HG03442 (cell line): ENCODE data around the gene COG7.
"Not testable (repeated sequence)": the region's sequence is repeated elsewhere in the genome, so short reads cannot be mapped to it uniquely, and the experiment has no call there.

ENCODE experiments used
- ATAC-seq: cut with Tn5 transposase; IDR thresholded peaks from one replicate; pipeline ENCODE4 v1.9.1; 2021; ENCODE audit warnings: mild to moderate bottlenecking, moderate library complexity; ENCODE audit not compliant: unreplicated experiment

COG7 gene

DNA sequence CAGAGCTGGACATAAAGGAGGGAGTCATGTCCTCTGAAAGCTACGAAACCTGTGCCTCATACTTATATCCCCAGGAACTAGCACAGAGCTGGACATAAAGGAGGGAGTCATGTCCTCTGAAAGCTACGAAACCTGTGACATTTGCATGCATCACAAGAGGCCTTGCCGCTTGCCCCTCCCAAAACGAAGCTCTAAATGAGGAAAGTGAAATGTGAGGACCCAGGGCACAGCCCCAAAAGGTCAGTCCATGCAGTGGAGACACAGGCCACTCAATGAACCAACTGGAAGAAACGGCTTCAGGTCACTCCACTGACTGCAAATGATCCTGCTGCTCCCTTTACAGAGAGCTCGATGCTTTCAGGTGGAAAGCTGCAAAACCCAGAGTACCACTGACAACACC lies 38.3 kb downstream of the COG7 start:
- no peak for ATAC-seq

- ATAC-seq, result no peak
These were observed 42.8 kb downstream of the COG7 start for GRCh38 chr16:23410176-23410575.

DNA sequence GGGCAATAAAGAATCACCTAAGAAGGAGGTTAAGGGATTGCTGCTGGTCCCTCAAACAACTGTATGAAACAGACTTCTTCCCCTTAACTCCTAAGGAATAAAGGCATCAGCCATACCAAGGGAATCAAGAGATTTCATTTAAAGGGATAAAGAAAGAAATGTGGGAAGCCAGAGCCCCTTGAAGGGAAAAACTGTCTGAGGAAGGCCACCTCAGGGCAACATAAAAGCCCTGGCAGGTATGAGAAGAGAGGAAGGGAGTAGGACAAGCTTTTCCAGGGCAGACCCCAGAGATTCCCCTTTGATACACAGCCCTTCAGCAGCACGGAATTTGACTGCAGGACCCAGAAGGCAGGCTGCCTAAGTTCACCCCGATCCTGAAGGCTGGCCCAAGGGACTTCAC lies 43.5 kb downstream of the COG7 start:
- ATAC-seq, result no peak

GRCh38 chr16:23408823-23409298 lies 44.1 kb downstream of the COG7 start:
- ATAC-seq, result no peak

DNA sequence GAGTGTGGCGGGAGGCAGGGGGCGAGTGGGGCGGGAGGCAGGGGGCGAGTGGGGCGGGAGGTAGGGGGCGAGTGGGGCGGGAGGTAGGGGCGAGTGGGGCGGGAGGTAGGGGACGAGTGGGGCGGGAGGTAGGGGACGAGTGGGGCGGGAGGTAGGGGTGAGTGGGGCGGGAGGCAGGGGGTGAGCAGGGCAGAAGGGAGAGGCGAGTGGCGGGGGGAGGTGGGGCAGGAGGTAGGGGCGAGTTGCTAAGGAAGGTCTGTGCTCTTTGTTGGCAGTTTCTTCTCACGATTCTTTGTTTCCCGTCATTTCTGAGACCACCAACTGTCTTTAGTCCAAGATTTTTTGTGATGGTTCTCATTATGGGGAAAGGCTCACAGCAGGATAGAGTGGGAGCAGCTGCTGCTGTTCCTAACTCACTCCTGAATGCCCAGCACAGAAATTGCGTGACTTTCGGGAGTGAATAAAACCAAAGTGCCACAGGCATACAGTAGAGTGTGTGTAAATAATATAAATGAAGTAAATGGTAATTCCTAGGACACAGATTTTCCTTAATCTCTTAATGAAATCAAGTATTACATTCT lies 44.7 kb downstream of the COG7 start:
- ATAC-seq, result no peak

GRCh38 chr16:23407436-23408127 lies 45.4 kb downstream of the COG7 start:
- no peak for ATAC-seq

DNA sequence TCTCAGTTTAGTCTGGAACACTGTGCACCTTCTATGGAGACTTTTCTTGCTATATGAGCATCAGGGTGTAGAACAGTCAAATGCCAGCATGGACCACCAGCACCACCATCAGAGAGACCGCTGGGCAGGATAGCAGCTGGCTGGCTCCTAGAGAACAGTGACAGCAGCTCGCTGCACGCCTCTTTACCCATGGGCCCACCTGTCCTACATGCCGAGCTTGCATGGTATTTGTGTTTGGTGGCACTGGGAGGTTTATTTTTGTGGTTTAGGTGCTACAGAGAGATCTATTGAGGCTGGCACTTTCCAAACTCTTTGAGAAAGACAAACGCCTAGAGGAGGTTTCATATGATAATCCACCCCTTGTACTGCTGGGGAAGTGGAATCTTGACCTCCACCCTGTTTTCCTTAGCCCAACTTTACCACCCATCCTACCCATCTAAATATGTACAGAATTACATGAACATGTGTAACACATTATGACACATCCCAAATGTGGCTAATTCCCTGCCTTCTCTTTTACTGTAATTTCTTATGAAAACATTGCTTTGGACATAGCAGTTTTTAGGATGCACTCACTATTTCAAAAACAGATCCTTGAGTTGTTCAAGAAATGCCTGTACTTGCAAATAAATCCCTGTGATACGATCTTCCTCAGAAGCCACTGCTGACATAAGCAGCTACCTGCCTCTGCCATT lies 46.3 kb downstream of the COG7 start:
- no peak for ATAC-seq

GRCh38 chr16:23406024-23406423 lies 47.0 kb downstream of the COG7 start:
- ATAC-seq, result no peak

DNA sequence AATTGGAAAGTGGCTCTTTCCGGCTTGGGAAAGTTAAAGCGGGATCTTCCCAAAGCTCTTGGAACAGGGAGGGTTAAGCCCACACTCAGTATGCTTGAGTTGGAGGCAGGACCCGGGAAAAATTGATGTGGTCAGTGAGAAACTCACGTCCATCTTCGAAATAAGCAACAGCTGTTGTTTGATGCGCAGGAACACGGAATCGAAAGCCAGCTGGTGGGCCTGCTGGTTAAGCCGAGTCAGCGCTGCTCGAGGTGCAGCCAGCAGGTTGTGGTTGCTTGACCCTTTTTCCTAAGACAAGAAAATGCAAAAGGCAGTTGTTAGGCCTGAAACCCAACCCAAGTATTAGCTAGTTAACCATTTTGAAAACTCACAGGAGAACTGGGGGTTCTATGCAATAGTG lies 49.4 kb downstream of the COG7 start:
- no peak for ATAC-seq

DNA sequence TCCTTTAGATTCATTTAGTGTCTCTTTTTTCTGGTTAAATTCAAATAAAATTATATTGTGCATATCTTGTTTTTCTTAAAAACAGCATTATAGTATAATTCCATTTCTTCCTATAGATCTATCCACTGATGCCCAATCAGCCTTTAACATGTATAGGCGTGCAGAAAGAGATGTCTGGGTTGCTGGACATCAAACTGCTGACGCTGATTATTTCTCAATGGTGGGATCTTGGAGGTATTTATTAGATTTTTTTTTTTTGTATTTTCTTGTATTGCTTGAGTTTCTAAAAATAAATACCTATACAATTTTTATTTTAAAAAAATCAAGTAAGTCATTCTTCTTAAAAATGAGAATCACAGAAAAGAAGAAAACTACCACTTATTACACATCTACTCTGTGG lies 50.9 kb downstream of the COG7 start:
- ATAC-seq, result no peak

DNA sequence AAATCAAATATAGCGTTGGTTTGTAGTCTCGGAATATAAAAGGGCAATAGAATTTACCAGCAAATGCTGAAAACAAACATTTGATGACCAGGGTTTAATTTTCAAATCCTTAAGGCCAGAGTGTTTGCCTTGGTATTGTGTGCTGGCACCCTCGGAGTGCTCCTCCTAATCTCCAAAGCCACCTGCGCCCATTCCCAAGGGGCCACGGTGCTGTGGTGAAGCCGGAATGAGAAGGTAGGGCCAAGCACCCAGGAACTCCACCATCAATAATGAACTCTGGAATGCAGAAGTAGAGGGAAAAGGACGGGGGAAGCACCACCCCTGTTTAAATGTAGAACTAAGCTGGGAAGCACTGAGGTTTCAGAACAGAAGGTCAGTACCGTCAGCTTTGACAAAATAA lies 51.9 kb downstream of the COG7 start:
- ATAC-seq, result no peak

DNA sequence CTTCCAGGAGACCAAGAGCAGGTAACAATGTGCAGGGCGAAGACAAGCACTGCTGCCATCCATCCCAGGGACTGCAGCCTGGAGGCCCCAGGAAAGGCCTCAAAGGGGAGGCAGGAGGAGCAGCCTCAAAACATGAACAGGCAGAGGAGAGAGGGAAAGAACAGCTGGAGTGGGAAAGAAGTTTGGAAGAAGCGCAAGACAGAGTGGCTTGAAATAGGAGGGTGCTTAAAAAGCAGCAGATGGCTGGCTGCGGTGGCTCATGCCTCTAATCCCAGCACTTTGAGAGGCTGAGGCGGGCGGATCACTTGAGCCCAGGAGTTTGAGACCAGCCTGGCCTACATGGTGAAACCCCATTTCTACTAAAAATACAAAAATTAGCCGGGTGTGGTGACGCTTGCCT lies 52.5 kb downstream of the COG7 start:
- not testable (repeated sequence) for ATAC-seq

GRCh38 chr16:23398987-23399805 lies 53.8 kb downstream of the COG7 start:
- ATAC-seq, result no peak

DNA sequence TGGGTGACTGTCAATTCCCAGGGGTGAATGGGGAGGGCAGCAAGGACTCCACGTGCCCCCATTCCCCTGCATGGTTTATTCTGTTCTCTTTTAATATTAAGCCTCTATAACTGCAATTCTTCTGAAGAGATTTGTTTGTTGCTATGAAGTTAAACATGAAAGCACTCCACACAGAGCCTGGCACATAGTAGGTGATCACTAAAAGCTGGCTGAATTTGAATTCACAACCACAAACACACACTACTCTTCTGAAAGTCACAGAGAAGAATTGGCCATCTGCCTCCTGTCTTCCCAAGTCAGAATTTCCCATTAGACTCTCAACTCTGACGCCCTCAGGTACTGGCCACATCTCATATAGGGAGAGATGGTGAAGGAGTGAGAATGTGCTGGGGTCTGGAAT lies 55.5 kb downstream of the COG7 start:
- ATAC-seq, result no peak

GRCh38 chr16:23395732-23396131 lies 57.3 kb downstream of the COG7 start:
- ATAC-seq, result no peak

DNA sequence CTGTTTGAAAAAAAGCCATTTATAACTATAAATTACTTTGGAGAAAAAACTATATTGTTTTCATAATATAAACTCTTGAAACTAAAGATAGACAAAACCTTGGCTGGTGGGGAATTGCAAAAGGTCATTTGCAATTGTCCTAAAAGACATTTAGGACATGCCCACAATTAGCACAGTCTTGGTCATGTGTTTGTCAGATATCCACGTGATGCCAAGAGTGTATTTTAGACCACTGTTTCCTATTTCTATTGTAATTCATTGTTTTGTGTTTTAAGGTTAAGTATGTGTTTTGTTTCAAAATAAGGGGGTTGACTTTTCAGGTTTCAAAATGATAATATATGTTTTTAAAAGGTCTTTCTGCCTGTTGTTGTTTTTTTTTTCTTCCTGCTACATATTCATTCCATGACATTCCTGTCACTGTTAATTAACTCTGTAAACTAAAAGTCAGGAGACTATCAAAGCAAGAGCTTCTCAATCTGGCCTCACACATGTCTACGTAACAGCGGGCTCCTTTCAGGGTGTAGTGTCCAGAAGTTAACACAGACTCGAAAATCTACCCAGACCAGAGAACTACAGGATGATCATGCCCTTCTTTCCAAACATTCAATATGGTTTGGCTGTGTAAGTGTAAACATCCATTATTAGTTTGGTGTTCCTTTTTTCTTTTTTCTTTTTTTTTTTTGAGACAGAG lies 58.7 kb downstream of the COG7 start:
- ATAC-seq, result no peak

- no peak for ATAC-seq
These were observed 60.8 kb downstream of the COG7 start for GRCh38 chr16:23392223-23392600.

- ATAC-seq, result no peak
These were observed 61.4 kb downstream of the COG7 start for GRCh38 chr16:23391381-23392222.

GRCh38 chr16:23389936-23390335 lies 63.1 kb downstream of the COG7 start:
- ATAC-seq, result not testable (repeated sequence)

DNA sequence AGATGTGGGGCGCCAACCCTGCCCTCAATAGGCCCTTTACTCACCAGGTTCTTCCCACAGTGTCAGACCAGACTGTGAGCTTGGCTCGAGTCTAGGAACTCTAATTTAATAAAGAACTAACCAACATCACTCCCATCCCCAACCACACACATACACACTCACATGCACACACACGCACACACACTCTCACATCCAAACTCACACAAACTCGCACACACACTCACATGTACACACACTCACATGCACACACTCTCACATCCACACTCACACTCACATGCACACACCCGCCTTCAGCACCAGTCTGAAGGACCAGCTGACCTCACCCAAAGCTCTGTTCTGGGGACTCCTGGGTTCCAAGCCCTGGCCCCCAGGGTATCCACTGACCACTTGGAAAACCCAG lies 63.8 kb downstream of the COG7 start:
- ATAC-seq, result no peak
